SK-MEL-5 (cell line): ENCODE data around the gene DLX3. TPM values are rescaled to one million over a fixed set of nuclear protein-coding genes. Genes with fewer than 3 reads are reported as not detected.

Experiments
- DNase-seq: peaks from one replicate; pipeline ENCODE4 v3.0.0-alpha.2; 2016; ENCODE audit warnings: low read depth, low spot score
- in situ Hi-C: cut with HindIII; loops from 2 replicates; pipeline ENCODE4 v1.10.0; 2016; ENCODE audit warnings: low sequenced_read_pairs, high pct_unique_total_duplicates, low pct_unique_long_range_greater_than_20kb
- total RNA-seq: library from RNA; depleted of rRNA; stranded (reverse); fragments of >200 nt; shearing (Covaris generic); gene quantifications from 2 replicates; pipeline ENCODE4 v1.2.3, GENCODE V29; 2014

The DLX3 gene
- total RNA-seq, 1 experiment from 2014 or later, result not detected

DNA sequence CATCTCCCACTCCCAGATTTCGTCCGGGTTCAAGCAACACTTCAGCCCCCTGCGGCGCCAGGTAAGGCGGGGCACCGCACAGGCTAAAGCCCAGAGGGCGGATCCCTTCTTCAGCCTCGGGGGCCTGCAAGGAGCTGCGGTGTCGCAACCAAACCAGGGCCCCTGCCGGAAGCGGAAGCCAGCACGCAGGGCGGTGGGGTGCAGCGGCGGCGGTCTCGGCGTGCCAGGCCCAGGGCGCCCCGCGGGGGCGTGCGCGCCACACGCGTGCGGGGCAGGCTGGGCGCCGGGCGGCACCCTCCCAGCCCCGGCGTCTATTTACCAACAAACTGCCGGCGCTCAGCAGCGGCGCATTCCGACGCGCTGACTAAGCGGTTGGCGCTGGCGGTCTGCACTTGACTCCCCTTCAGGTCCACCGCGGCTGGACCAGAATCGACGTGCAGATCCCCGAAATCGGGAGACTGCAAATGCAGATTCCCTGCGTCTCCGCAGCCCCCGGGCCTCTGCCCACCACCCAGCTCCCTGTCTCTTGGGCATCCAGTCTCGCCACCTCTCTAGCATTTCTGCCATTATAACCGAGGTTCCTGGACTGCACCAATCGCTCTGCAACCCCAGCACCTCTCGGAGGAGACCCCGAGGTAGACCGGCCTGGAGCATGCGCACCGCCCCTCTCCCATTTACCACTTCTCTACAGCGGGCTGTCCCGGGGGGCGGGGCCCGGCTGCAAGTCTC lies 26.5 kb downstream of the DLX3 start:
- in situ Hi-C loops, result no loop called here
- DNase-seq, result peak; percentile 78

DNA sequence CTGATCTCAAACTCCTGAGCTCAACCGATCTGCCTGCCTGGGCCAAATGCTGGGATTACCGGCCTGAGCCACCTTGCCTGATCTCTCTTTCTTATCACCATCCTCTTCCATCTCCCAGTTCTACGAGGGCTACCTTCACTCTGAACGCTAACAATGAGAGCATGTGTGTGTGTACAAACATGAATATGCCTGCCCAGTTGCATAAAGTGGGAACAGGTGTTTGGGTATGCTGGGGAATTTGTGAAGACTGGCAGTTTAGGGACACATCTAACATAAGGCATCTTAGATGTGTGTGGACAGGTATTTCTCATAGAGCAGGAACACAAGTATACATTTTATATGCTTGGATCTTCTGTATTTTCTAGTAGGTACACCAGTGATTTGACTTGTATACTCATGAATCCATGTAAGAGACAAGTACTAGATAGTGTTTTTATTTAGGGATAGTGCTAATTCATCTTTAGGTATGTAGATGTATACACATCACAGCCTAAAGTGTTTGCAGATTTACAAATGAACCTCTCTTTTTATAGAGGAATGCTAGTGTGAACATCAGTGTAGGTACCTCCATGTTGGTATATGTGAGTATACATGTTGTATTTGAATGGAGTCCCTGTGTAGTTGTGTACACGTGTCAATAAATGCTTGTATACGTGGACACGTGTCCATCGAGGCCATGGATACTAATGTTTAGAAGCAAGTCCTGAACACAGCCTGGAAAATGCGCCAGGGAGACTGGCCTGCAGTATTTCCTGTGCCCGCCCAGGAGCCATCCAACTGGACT lies 27.2 kb downstream of the DLX3 start:
- no peak for DNase-seq
- in situ Hi-C loops, result no loop called here

DNA sequence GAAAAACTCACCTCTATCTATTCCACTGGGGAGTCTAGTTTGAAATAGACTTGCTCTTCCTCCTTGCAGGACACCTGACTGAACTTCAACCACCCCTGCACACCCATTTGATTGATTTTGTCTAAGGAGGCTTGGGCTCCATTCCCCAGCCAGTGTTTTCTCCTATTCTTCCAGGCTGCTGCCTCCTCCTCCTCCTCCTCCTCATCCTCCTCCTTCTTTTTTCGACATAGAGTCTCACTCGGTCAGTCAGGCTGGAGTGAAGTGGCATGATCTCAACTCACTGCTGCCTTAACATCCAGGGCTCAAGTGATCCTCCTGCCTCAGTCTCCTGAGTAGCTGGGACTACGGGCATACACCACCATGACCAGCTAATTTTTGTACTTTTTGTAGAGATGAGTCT lies 27.8 kb downstream of the DLX3 start:
- in situ Hi-C loops, result no loop called here

DNA sequence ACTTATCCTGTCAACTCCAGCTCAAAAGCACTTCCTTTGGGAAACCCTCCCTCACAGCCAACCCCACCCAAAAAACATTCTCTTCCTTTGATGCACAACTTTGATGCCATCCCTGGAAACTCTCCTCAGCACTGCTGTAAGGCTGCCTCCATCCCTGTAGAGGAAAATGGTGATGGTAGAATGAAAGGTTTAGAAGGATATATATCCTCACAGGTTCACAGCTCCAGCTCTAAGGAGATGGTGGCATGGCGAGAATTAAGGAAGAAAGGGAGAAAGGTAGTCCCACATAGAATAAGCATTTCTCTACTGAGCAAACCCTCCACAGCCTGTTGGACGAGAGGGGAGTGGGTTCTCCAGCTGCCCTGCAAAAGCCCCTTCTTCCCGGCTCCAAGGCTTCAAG lies 28.3 kb downstream of the DLX3 start:
- in situ Hi-C loops, result no loop called here
- DNase-seq, result no peak

More for the DNA sequence above, 27.8 kb downstream of the DLX3 start:
- no peak for DNase-seq

DNA sequence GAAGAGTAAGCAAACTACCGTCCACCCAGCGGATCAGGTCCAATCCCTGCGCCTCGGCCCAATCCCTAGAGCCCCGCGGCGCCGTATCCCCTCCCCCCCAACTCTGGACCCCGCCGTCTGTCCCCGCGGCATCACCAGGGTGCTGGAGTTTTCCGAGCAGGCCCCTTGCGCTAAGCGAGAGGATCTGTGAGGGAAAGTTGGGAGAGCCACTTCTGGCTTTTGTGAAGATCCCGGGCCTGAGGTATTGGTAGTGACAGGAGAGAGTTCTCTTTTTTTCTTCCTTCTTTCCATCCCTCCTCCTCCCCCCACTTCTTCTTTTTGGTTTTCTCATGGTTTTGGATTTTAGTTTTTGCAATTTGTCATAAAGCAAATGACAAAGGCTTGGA lies 29.5 kb downstream of the DLX3 start:
- in situ Hi-C loops, result no loop called here
- DNase-seq, result no peak

DNA sequence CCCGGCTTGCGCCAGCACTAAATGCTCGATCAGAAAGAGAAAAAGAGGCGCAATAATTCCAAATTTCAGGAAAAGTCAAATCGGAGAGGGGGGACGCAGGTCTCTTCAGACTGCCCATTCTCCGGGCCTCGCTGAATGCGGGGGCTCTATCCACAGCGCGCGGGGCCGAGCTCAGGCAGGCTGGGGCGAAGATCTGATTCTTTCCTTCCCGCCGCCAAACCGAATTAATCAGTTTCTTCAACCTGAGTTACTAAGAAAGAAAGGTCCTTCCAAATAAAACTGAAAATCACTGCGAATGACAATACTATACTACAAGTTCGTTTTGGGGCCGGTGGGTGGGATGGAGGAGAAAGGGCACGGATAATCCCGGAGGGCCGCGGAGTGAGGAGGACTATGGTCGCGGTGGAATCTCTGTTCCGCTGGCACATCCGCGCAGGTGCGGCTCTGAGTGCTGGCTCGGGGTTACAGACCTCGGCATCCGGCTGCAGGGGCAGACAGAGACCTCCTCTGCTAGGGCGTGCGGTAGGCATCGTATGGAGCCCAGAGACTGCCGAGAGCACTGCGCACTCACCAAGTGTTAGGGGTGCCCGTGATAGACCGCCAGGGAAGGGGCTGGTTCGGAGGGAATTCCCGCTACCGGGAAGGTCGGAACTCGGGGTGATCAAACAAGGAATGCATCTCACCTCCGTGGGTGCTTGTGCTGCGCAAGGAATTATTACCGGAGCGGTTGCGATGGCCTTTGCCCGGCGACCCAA lies 30.1 kb downstream of the DLX3 start:
- no peak for DNase-seq
- in situ Hi-C loops, result no loop called here

DNA sequence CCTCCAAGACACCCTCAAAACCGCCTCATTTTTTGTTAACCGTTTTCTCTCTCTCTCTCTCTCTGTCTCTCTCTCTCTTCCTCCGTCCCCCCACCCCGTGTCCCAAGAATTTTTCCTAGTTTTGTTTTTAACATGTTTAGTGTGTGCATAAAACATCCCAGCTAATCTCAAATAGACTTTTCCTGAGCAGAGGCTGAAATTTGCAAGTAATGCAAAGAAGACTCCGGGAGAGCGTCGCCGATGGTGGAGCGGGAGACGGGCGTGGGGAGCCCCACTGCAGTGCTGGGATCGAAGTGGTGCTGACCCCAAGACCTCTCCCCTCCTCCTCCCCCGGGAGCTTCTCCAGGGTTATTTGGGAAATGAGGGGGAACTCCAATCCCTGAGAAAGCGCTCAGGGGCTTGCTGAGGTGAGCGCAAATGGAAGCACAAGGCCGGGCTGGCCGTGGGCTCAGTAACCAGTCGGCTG lies 30.7 kb downstream of the DLX3 start:
- in situ Hi-C loops, result no loop called here
- no peak for DNase-seq

DNA sequence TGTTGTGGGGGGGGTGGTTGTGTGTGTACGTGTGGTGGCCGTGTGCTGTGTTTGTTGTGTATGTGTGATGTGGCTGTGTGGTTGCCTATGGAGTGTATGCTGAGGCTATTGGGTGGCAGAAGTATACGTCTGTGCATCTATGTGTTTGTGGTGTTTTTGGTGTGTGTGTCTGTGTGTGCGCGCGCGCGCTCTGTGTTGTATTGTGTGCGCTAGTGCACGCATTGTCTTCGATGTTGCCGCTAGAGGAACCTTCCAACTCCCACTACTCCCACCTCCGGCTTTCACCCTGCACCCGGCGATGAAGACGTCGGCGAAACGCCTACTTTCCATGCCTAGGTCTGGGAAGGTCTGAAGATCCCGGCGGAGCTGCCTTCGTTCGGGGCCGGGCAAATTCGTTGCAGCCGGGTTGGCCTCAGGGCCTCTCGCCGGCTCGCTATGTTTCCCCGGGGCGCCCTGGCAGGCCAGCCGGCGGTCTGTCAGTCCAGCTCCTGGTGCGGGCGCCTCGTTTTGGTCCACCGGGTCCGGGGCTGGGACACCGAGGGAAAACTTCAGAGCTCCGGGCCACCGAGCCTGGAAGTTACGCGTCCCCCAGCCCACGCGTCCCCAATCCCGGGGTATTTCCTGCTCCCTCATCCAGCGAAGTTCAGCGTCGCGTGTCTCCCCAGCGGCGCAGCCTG lies 31.3 kb downstream of the DLX3 start:
- in situ Hi-C loops, result no loop called here
- no peak for DNase-seq

DNA sequence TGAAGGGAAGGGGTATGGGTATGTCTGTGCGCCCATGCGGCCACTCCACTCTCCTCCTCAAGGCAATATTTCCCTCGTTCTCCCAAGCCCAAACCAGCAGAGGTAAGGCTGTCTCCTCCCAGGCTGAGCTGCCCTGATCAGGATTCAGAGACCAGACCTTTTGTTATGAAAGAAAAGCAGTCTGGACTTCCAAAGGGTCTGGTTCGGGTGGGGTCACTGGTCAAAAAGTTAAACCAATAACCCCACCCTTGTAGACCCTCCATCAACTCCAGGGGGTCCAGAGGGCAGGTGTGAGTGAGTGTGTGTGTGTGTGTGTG lies 31.8 kb downstream of the DLX3 start:
- in situ Hi-C loops, result no loop called here
- DNase-seq, result no peak

DNA sequence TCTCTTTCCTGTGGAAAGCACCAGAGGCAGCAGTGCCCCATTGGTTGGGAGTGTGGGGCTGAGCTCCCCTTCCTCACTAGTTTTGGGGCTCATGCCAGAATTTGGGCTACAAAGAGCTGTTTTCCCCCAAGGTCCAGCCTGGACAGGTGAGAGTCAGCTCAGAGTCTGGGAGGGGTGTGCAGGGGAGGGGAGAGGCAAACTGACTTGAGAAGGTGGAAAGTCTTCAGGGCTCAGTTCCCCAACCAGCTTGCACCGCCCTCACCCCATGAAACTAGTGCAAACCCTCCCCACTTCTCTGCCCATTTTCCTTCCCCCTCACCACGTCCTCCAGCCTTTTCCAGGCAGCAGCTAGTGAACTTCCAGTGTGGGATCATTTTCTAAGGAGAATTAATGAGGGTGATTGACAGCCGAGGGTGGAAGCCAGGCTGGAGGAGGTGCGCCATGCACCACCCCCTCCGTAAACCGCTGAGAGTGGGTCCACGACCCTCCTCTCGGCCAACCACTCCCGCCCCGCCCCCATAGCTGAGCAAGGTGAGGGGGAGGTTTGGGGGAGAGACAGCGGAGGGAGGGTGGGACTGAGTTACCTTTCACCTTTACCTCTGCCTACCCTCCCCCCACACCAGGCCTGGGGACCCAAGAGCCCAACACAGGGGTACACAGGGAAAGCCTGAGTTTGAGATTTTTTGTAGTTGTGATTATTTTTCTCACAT lies 32.3 kb downstream of the DLX3 start:
- DNase-seq, result no peak
- in situ Hi-C loops, result no loop called here

DNA sequence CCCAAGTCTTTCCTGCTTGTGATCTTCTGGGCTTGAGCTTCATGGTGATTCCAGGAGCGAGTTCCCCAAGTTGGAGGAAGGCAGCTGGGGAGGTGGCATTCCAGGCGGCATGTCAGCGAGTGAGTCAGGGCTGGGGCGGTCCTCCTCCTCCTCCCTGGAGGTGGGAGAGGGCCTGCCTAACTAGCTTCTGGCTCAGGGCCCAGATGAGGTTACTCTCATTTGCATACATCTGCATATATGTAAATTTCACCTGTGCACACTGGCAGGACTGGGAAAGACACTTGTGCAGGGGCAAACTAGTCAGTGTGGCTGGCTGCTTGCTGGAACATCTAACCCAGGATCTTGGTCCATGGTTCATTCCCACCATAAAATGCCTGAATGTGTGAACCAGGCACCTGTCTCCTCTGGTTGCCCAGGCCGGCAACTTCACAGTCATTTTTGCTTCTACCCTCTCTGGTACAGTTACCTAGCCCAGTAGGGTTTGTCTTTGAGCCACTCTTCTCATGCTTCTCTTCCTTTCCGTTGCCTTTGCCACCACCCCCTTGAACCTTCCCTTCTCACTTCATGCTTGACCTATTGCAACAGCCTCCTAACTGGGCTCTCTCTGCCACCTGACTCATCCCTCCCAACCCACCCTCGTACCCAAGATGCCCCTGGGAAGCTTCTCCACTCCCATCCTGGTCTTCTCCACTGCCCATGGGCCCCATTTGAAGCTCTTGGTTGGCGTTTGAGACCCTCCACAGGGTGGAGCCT lies 35.7 kb downstream of the DLX3 start:
- no peak for DNase-seq

DNA sequence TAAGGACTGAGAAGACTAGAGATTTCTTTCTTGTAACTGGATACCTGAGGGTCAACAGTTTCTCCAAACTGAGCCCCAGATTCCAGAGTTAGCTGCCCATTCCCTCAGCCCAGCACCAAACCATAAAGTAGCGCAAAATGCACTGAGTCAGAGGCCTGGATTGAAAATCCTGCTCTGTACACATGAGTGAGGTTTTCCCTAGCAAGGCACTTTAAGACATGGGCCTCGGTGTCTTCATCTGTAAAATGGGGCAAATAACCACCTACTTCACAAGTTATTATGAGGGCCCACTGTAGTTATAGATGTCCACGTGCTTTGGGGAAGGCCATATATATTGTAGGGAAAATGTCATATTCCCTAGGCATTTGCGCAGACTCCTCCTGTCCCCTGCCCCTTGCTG lies 36.3 kb downstream of the DLX3 start:
- DNase-seq, result no peak
- in situ Hi-C loops, result no loop called here

More for the DNA sequence above, 35.7 kb downstream of the DLX3 start:
- in situ Hi-C loops, result no loop called here

DNA sequence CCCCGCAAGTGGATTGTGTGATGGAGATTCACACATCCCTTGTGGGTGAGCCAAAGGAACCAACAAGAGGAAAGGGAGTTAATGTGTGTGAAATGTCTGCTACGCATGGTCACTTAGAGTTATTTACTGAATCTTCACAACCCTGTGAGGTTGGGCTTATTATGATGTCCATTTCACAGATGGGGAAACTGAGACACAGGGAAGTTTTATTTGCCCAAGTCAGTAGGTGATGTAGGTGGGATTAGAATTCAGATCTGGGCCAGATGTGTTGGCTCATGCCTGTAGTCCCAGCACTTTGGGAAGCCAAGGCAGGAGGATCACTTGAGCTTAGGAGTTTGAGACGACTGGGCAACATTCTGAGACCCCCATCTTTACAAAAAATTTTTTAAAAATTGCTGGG lies 37.7 kb downstream of the DLX3 start:
- in situ Hi-C loops, result no loop called here
- DNase-seq, result no peak

DNA sequence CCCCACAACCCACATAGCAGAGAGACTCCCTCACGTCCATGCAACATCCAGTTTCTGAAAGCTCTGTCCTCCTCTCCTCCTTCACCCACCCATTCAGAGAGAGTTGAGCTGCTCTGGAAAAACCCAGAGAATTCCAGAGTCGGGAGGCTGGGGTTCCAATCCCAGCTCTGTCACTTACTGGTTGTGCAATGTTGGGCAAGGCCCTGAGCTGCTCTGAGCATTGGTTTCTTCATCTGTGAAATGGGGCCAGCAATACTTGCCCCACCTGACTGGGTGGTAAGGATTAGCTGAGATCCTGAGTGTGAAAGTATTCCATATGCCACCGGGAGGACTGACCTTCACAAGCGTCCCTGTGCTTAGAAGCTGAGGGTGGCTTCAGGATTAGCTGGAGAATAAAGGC lies 38.2 kb downstream of the DLX3 start:
- no peak for DNase-seq
- in situ Hi-C loops, result no loop called here

DNA sequence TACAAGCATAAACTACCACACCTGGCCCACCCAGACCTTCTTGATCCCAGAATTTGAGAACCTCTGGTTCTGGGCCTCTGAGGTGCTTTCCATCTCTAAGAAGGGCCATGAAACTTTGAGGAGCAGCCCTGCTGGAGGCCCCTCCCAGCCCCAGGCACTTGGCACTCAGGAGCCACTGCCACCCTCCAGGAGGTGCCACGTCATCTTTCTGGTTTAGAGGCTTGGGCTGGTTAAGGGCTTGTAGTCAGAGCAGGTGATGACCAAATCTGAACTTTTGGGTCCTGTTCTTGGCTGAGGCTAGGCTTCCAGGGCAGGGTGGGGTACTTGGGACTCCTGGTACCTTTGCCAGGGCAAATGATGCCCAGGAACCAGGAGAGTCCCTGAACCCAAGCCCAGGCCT lies 39.9 kb downstream of the DLX3 start:
- DNase-seq, result no peak
- in situ Hi-C loops, result no loop called here

DNA sequence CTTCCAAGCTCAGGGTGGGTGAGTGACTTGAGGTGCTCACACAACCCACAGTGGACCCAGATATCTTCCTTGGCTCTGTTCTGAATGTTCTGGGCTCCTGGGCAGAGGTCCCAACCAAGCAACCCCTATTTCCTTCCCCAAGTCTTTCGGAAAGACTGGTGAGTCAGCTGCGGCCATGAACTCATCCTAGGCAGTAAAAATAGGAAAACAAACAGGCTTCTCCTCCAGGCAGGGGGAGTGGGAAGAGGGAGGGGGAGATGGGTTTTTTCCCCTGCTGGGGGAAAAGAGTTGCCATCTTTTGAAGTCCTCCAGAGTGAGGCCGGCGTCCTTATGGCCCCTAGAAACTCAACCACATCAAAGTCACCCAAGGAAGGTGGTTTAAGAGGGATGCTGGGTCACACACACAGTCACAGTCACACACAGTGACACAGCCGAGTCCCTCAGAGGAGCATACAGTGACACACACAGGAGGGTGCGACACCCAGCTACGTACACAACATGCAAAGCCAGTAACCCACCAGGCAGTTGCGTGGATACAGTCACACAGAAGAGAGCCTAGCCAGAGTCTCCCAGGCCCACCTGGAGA lies 42.0 kb downstream of the DLX3 start:
- DNase-seq, result no peak
- in situ Hi-C loops, result no loop called here
